Measurements from ENCODE around the gene EIF3M.
"Not testable (repeated sequence)": the region's sequence is repeated elsewhere in the genome, so short reads cannot be mapped to it uniquely, and the experiment has no call there.

Gene EIF3M

DNA sequence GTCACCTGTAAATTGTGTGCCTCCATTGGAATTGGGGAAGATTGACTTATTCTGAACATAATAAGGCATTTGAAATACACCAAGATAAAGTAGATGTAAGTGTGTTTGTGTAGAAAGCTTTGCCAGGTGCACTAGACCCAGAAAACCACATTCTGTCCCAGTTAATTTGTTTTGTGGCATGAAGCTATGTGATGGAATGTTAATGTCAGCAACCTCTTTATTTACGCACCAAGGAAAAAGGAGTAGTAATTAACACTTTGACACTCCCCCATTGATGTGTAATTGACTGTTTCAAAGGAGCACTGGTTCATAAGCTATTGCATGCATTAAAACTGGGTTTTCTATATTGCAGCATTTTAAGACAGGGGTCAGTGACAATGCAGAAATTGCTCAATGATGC lies 14.3 kb downstream of the EIF3M start:
- DNase-seq = no peak

DNA sequence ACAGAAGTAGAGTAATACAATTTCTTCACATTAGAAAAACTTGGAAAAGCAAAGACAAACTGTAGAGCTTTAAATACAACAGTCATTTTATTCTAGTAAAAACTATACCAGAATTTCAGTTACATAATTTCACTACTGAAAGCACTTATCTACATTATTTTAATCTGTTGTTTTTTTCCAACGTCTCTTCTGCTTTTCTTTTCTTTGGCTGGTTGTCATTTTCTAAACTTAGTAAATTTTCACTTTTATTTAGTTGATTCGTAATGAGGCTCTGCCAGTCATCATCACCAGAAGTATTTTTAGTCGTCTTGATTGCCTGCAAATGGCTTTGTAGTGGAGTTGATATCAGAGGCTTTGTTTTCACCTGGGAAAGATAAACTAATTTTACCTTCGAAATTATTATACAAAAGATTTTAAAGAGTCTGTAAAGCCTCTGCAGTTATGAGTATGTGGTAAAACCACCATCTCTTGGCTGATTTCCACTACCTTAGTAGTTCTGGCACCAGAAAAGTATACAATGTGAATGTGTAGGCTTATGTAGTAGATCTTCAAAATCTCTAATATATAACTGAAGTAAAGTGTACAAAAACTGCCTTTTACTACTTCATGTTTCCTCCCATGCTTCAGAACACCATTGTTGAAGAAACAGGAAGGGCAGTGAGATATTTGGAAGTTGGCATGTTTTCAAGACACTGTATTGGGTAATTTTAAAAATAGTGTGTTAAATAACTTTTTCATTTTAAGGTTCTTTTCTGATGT lies 19.2 kb downstream of the EIF3M start:
- DNase-seq = no peak

DNA sequence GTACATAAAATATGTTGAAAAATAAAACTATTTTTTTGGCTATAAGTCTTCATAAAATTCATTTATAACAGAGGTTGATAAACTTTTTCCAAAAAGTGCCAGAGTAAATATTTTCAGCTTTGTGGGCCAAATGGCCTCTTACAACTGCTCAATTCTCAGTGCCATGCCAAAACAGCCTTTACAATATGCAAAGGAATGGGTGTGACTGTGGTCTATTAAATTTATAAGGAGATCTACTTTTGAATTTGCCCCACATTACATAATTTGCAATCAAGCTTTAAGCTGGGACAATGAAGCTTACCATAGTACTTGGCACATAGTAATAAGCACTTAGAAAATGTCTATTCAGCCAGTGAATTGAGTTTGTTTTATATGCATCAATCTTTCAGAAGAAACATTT lies 22.6 kb downstream of the EIF3M start:
- no peak for DNase-seq

DNA sequence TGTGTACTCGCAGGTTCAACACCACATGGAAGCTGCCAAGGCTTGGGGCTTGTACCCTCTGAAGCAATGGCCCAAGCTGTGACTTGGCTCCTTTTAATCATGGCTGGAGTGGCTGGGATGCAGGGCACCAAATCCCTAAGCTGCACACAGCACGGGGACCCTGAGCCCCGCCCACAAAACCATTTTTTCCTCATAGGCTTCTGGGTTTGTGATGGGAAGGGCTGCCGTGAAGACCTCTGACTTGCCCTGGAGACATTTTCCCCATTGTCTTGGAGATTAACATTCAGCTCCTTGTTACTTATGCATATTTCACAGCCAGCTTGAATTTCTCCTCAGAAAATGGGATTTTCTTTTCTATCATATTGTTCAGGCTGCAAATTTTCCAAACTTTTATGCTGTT lies 25.2 kb downstream of the EIF3M start:
- not testable (repeated sequence) for DNase-seq

DNA sequence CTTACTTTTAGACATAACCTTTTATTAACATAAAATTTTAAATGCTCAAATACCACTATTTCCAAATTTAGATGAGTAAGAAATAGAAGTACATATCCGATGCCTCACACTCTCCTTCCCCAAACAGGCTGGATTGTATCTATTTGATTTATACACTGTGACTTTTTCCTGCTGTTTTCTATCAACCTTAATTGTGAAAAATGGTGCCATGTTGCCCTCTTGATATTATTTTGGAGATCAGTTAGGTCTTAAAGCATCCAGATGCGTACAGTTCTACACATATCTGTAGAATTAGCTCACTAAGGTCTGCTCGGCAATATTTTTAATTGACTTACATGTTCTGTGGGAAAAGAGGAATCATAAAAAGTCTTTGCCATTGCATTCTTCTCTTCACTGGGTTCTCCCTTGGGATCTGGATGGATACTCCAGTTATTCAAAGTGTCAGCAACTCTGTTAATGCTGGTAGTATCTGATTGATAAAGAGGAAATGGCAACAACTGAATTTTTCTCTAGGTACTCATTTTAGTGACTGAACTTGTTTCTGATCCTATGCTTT lies 27.2 kb downstream of the EIF3M start:
- DNase-seq = no peak

DNA sequence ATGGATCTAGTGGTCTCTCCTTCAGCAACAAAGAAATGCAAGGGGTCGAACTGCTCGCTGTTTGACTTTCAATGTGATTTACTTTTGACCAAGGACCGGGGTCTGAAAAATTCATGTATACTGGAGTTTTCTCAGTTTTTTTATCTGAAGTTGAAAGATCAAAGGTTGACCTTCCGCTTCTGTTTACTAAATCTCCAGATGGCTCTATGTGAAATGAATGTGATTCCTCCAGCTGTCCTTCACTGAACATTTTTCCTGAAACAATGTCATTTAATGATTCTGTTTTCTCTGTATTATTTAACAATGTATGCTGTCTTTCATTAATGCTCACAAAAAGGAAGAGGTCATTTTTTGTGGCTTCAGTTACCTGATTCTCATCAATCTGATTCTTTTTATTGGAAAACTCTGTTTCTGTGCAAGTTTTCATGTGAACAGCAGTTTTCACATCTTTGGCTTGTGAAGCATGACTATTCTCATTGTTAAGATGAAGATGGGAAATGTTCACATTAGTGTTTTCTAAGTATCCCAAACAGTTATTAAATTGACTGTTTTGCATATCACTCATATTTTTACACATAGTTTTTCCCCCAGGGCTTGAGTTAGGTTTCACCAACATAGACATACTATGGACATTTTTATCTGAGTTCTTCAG lies 30.0 kb downstream of the EIF3M start:
- DNase-seq = no peak

DNA sequence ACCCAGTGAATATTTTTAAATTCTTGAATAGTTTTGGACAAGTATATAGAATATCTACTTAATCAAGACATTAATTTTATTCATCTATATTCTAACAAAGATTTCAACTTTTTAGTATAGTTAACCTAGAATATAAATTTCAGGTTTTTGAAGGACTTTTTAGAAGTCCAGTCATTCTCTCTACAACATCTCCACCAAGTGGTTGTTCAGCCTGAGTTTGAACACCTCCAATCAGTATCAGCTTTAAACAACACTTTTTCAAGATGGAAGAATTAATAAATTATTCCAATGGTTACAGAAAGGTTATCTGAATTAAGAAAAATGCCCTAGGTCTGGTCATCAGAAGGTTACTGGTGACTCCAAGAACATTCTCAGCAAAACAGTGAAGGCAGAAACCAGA lies 31.8 kb downstream of the EIF3M start:
- no peak for DNase-seq

DNA sequence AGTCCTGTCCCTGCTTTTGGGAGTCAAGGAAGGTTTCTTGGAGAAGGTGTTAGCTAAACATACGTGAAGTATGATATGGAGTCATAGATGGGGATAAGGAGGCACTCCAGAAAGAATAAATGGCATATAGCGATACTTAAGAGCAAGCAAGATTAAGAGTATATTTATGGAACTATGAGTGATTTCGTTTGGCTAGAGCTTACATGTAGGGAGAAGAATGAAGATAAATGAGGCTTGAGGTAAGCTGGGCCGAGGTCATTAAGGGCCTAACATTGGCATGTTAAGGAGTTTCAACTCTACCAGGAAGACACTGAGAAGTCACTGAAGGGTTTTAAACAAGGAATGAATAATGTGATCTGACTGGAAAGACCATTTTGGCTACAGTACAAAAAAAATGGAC lies 33.3 kb downstream of the EIF3M start:
- DNase-seq = no peak

DNA sequence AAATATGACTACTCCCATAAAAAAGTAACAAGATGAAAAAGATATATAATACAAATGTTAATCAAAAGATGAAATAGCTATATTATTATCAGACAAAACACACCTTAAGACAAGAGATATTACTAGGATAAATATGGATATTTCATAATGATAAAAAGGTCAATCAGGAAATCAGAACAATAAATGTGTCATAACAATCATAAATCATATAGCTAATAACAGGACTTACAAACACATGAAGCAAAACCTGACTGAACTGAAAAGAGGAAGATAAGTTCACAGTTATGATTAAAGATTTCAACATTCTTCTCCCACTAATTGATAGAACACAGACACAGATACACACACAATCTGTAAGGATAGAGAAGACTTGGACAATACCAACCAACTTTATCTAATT lies 47.2 kb downstream of the EIF3M start:
- no peak for DNase-seq

DNA sequence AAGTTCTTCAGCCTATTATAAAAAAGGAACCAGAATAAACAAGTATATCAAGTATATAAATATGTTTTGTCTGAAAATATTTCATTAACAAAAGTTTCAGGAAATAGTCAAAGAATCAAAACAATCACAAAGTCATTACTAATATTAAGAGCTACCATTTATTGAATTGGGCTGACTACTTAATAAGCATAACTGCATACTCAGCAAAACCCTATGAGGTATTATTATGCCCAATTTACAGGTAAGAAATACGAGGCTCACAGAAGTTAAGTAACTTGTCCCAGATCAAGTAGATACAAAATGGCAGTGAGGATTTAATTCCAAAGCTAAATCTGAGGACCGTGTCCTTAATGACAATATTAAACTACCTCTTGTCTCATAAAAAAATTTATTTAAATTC lies 52.2 kb downstream of the EIF3M start:
- DNase-seq = no peak

DNA sequence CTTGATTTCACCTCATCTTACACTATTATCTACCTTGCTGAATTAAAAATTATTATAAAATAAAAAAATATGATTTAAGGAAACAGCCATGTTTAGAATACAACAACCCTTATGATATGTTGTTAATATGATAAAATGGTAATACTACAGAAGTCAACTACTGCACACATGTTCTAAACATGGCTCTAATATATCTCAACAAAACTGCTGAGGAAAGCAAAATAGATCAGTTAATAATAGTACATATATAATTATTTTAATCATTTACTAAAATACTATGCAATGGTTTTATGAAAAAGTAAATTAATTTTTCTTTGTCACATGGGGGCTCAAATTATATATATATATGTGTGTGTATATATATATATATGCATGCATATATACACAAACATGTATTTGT lies 57.7 kb downstream of the EIF3M start:
- no peak for DNase-seq

DNA sequence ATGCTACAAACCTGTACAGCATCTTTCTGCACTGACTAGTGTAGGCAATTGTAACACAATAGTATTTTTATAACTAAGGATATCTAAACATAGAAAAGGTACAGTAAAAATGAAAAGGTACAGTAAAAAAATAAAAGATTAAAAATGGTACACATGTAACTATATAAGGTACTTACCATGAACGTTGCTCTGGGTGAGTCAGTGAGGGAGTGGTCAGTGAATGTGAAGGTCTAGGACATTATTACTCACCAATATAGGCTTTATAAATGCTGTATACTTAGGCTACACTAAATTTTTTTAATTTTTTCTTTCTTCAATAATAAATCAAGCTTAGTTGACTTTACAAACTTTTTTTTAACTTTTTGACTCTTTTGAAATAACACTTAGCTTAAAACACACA lies 59.9 kb downstream of the EIF3M start:
- DNase-seq = no peak

All from CD4-positive, alpha-beta T cell treated with Interferon gamma for 1 hour (primary cell).